ENCODE data around the gene CAMK2N1. TPM values are rescaled to one million over a fixed set of nuclear protein-coding genes. Genes with fewer than 3 reads are reported as not detected.

The CAMK2N1 gene
- polyA plus RNA-seq, 1 donor (not counting 4 experiments of a cell fraction or from before 2014, with no cell fraction given) = 46.0 TPM

- H3K9ac ChIP-seq (ENCODE audit: control insufficient read depth, extremely low read depth, insufficient read depth, low read length) = no peak overlapping the region
- H3K79me2 ChIP-seq (ENCODE audit: control insufficient read depth, insufficient read depth, low read length) = peaks cover 17% of the 10 kb centered on the region
- DNase-seq (ENCODE audit: low read depth, low spot score) (no peak), FAIRE-seq (no peak)
- H4K20me1 ChIP-seq (ENCODE audit: control insufficient read depth, extremely low read depth, insufficient read depth, low read length) = no peaks in the 10 kb centered on the region
- peaks cover 30 to 37% of the 10 kb centered on the region in 2 experiments for H3K36me3 ChIP-seq (ENCODE audit: control insufficient read depth in 2 of 2, extremely low read depth in 1 of 2, insufficient read depth in 2 of 2, low read length in 2 of 2)
- H2AFZ ChIP-seq (ENCODE audit: control insufficient read depth, low read length) = no peak overlapping the region
- no peaks in the 10 kb centered on the region for H3K27me3 ChIP-seq (ENCODE audit: control insufficient read depth, extremely low read depth, insufficient read depth, low read length)
- no peak overlapping the region for H3K4me2 ChIP-seq (ENCODE audit: control insufficient read depth, extremely low read depth, insufficient read depth, low read depth, low read length)
- H3K27ac ChIP-seq (ENCODE audit: control insufficient read depth, insufficient read depth, low read length) = no peak overlapping the region
- peaks cover 42% of the 10 kb centered on the region for H3K4me1 ChIP-seq (ENCODE audit: control insufficient read depth, extremely low read depth, insufficient read depth, low read length)
- no peak for TF ChIP-seq EZH2 (IDR thresholded peaks at IDR 0.05; ENCODE audit: low read length)
- no peak for TF ChIP-seq CTCF (optimal IDR thresholded peaks at IDR 0.05 in 1 of 3, IDR thresholded peaks at IDR 0.05 in 1 of 3, conservative IDR thresholded peaks at IDR 0.05 in 1 of 3; ENCODE audit: extremely low read depth in 1 of 3, insufficient read depth in 2 of 3, low read length in 3 of 3)
- no peaks in the 10 kb centered on the region for H3K9me3 ChIP-seq (ENCODE audit: control insufficient read depth, low read depth, low read length)
- no peaks in the 10 kb centered on the region for H3K9me1 ChIP-seq (ENCODE audit: control insufficient read depth, extremely low read depth, insufficient read depth, low read length)
- H3K4me3 ChIP-seq (ENCODE audit: control insufficient read depth in 2 of 3, extremely low read depth in 1 of 3, insufficient read depth in 2 of 3, low read depth in 1 of 3, low read length in 3 of 3) = no peak overlapping the region
- dilution Hi-C loops (cut with MboI; ENCODE audit: extremely low pct_ligation_motif_present, low sequenced_read_pairs) = no loop called here
Observed at GRCh38 chr1:20499718-20500117, 13.7 kb upstream of the CAMK2N1 start.

GRCh38 chr1:20499105-20499504 is 13.1 kb upstream of the CAMK2N1 start:
- no peak overlapping the region for H3K4me3 ChIP-seq (ENCODE audit: control insufficient read depth in 2 of 3, extremely low read depth in 1 of 3, insufficient read depth in 2 of 3, low read depth in 1 of 3, low read length in 3 of 3)
- no peak overlapping the region for H3K9ac ChIP-seq (ENCODE audit: control insufficient read depth, extremely low read depth, insufficient read depth, low read length)
- no peaks in the 10 kb centered on the region for H3K9me3 ChIP-seq (ENCODE audit: control insufficient read depth, low read depth, low read length)
- H3K4me2 ChIP-seq (ENCODE audit: control insufficient read depth, extremely low read depth, insufficient read depth, low read depth, low read length) = no peak overlapping the region
- peaks cover 30 to 32% of the 10 kb centered on the region in 2 experiments for H3K36me3 ChIP-seq (ENCODE audit: control insufficient read depth in 2 of 2, extremely low read depth in 1 of 2, insufficient read depth in 2 of 2, low read length in 2 of 2)
- no peak for FAIRE-seq
- H3K79me2 ChIP-seq (ENCODE audit: control insufficient read depth, insufficient read depth, low read length) = peaks cover 11% of the 10 kb centered on the region
- H4K20me1 ChIP-seq (ENCODE audit: control insufficient read depth, extremely low read depth, insufficient read depth, low read length) = no peaks in the 10 kb centered on the region
- TF ChIP-seq CTCF (optimal IDR thresholded peaks at IDR 0.05 in 1 of 3, IDR thresholded peaks at IDR 0.05 in 1 of 3, conservative IDR thresholded peaks at IDR 0.05 in 1 of 3; ENCODE audit: extremely low read depth in 1 of 3, insufficient read depth in 2 of 3, low read length in 3 of 3) = no peak
- no peak overlapping the region for H3K27ac ChIP-seq (ENCODE audit: control insufficient read depth, insufficient read depth, low read length)
- DNase-seq (ENCODE audit: low read depth, low spot score) = no peak
- H3K9me1 ChIP-seq (ENCODE audit: control insufficient read depth, extremely low read depth, insufficient read depth, low read length) = no peaks in the 10 kb centered on the region
- H3K27me3 ChIP-seq (ENCODE audit: control insufficient read depth, extremely low read depth, insufficient read depth, low read length) = no peaks in the 10 kb centered on the region
- peaks cover 44% of the 10 kb centered on the region for H3K4me1 ChIP-seq (ENCODE audit: control insufficient read depth, extremely low read depth, insufficient read depth, low read length)
- H2AFZ ChIP-seq (ENCODE audit: control insufficient read depth, low read length) = no peak overlapping the region
- dilution Hi-C loops (cut with MboI; ENCODE audit: extremely low pct_ligation_motif_present, low sequenced_read_pairs) = no loop called here
